Hepatocyte (in vitro differentiated cells): ENCODE measurements around the gene ASB2. TPM values are rescaled to one million over a fixed set of nuclear protein-coding genes. Genes with fewer than 3 reads are reported as not detected.

ENCODE experiments used
- DNase-seq: peaks from one replicate; pipeline ENCODE4 v3.0.0-alpha.2; 2016; ENCODE audit warnings: low spot score
- H2AFZ ChIP-seq: fragments of 200-600 bp; sonication (generic); 2 replicates; pipeline ENCODE4 v1.6.0; 2016; ENCODE audit warnings: antibody characterized with exemption, mild to moderate bottlenecking
- H3K27ac ChIP-seq: fragments of 200-600 bp; sonication (generic); 2 replicates; pipeline ENCODE4 v1.5.1; 2016; ENCODE audit warnings: mild to moderate bottlenecking
- H3K27me3 ChIP-seq: fragments of 200-600 bp; sonication (generic); 2 replicates; pipeline ENCODE4 v1.6.1; 2016
- H3K36me3 ChIP-seq: fragments of 200-600 bp; sonication (generic); replicated peaks from 2 replicates; pipeline ENCODE4 v1.5.1; 2016; ENCODE audit warnings: low read depth; ENCODE audit not compliant: insufficient read depth
- H3K4me1 ChIP-seq: fragments of 200-600 bp; sonication (generic); 2 replicates; pipeline ENCODE4 v1.5.1; 2016; ENCODE audit warnings: mild to moderate bottlenecking, moderate library complexity; ENCODE audit not compliant: insufficient read depth
- H3K4me2 ChIP-seq: fragments of 200-600 bp; sonication (generic); 2 replicates; pipeline ENCODE4 v1.6.0; 2016
- H3K4me3 ChIP-seq: fragments of 200-600 bp; sonication (generic); 2 replicates; pipeline ENCODE4 v1.5.1; 2016; ENCODE audit warnings: mild to moderate bottlenecking
- H3K79me2 ChIP-seq: fragments of 200-600 bp; sonication (generic); 2 replicates; pipeline ENCODE4 v1.6.0; 2017; ENCODE audit warnings: mild to moderate bottlenecking
- H3K9me2 ChIP-seq: fragments of 200-600 bp; sonication (generic); replicated peaks from 2 replicates; pipeline ENCODE4 v1.6.0; 2017; ENCODE audit warnings: mild to moderate bottlenecking; ENCODE audit not compliant: insufficient read depth
- H3K9me3 ChIP-seq: fragments of 200-600 bp; sonication (generic); 2 replicates; pipeline ENCODE4 v1.5.1; 2016; ENCODE audit warnings: low read depth, mild to moderate bottlenecking
- H4K20me1 ChIP-seq: fragments of 200-600 bp; sonication (generic); 2 replicates; pipeline ENCODE4 v1.6.0; 2016; ENCODE audit warnings: mild to moderate bottlenecking; ENCODE audit not compliant: insufficient read depth, poor library complexity, severe bottlenecking
- CTCF ChIP-seq: fragments of 200-600 bp; sonication (generic); IDR thresholded peaks from 2 replicates; pipeline ENCODE4 v1.5.1; 2016; ENCODE audit warnings: antibody characterized with exemption, mild to moderate bottlenecking; ENCODE audit not compliant: poor library complexity
- EZH2 ChIP-seq: fragments of 200-600 bp; sonication (generic); IDR thresholded peaks from 2 replicates; pipeline ENCODE4 v1.6.1; 2016; ENCODE audit warnings: antibody characterized with exemption, mild to moderate bottlenecking, borderline replicate concordance
- EZH2phosphoT487 ChIP-seq: fragments of 200-600 bp; sonication (generic); IDR thresholded peaks from one replicate; pipeline ENCODE4 v1.6.1; 2018; ENCODE audit warnings: antibody characterized with exemption, mild to moderate bottlenecking, low read depth, moderate library complexity; ENCODE audit not compliant: unreplicated experiment, severe bottlenecking
- WGBS: methylation state at CpG from one replicate; pipeline ENCODE4 v1.1.6; 2016; ENCODE audit warnings: low lambda C conversion rate; ENCODE audit errors: missing lambda C conversion rate; 5-methylcytosine and 5-hydroxymethylcytosine counted together
- polyA plus RNA-seq: library from polyadenylated mRNA; unstranded; fragments of >200 nt; fragmentation: Nextera tagmentation; extraction: Ambion mirVana; gene quantifications from 2 replicates; pipeline ENCODE4 v1.2.1, GENCODE V29; 2016
- total RNA-seq: library from RNA; depleted of rRNA; stranded (reverse); fragments of >200 nt; gene quantifications from 2 replicates; pipeline ENCODE4 v1.2.3, GENCODE V29; 2014

ASB2 gene
- total and polyA plus RNA-seq, 2 experiments from 2014 or later = 0.27 to 0.53 TPM

DNA sequence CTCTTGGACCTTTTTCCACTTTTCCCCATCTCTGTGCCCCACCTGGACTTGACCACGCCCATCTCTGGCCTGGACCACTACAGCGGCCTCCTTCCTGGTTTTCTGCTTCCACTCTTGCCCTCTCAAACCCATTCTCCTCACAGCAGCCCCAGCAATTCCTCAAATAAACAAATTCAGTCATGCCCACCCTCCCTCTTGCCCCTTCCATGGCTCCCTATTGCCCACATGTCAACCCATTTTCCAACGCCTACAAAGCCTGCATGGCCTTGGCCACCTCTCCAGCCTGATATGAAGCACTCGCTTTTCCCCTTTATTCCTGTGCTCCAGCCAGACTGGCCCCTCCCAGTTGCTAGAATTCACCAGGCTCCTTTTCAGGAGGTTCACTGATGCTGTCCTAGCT is 43.9 kb upstream of the ASB2 start:
- Histone ChIP-seq H2AFZ (no peak overlapping the region), H3K4me2 (no peak overlapping the region), H3K9me2 (no peaks in the 10 kb centered on the region), H3K36me3 (no peaks in the 10 kb centered on the region), H3K27me3 (no peaks in the 10 kb centered on the region), H3K9me3 (no peaks in the 10 kb centered on the region), H3K27ac (no peak overlapping the region), H3K4me3 (no peak overlapping the region), H3K4me1 (peaks cover 7% of the 10 kb centered on the region), H3K79me2 (no peaks in the 10 kb centered on the region), H4K20me1 (no peaks in the 10 kb centered on the region)
- TF ChIP-seq EZH2phosphoT487 (no peak), CTCF (no peak), EZH2 (no peak)
- no peak for DNase-seq
- 92% methylated on average over 4 of the region's 4 CpGs for WGBS

DNA sequence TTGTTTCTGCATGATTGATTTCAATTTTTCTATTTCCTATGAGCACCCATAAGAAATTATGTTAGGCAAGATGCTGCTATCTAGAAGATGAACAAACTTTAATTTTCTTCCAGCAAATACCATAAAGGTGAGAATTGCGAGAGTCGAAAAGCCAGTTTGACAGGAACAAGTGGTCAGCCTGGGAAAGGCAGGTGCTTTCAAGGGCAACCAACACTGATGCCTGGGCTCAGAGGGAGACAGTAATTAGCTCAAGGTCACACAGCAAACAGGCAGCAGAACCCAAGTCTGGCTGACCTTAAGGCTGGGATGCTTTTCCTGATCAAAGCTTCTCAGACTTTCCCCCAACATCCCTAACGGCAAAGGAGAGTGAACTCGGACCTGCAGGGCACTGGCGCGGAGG is 43.0 kb upstream of the ASB2 start:
- H3K79me2 ChIP-seq = no peaks in the 10 kb centered on the region
- H2AFZ ChIP-seq = no peak overlapping the region
- H3K27me3 ChIP-seq = no peaks in the 10 kb centered on the region
- DNase-seq = no peak
- TF ChIP-seq CTCF (no peak), EZH2 (no peak), EZH2phosphoT487 (no peak)
- H3K9me3 ChIP-seq = no peaks in the 10 kb centered on the region
- no peak overlapping the region for H3K27ac ChIP-seq
- peaks cover 7% of the 10 kb centered on the region for H3K4me1 ChIP-seq
- no peaks in the 10 kb centered on the region for H4K20me1 ChIP-seq
- 75% methylated on average over 6 of the region's 6 CpGs for WGBS
- H3K4me3 ChIP-seq = no peak overlapping the region
- no peaks in the 10 kb centered on the region for H3K9me2 ChIP-seq
- no peaks in the 10 kb centered on the region for H3K36me3 ChIP-seq
- H3K4me2 ChIP-seq = no peak overlapping the region

- no peaks in the 10 kb centered on the region for H4K20me1 ChIP-seq
- DNase-seq = no peak
- no peaks in the 10 kb centered on the region for H3K9me2 ChIP-seq
- H3K27me3 ChIP-seq = no peaks in the 10 kb centered on the region
- H3K4me1 ChIP-seq = peaks cover 7% of the 10 kb centered on the region
- 74% methylated on average over 8 of the region's 8 CpGs for WGBS
- H3K27ac ChIP-seq = no peak overlapping the region
- H3K36me3 ChIP-seq = no peaks in the 10 kb centered on the region
- H2AFZ ChIP-seq = no peak overlapping the region
- H3K4me2 ChIP-seq = no peak overlapping the region
- no peaks in the 10 kb centered on the region for H3K9me3 ChIP-seq
- TF ChIP-seq EZH2 = no peak
- TF ChIP-seq EZH2phosphoT487 = no peak
- no peak overlapping the region for H3K4me3 ChIP-seq
- H3K79me2 ChIP-seq = no peaks in the 10 kb centered on the region
These were observed 41.9 kb upstream of the ASB2 start for GRCh38 chr14:94018308-94018707.

DNA sequence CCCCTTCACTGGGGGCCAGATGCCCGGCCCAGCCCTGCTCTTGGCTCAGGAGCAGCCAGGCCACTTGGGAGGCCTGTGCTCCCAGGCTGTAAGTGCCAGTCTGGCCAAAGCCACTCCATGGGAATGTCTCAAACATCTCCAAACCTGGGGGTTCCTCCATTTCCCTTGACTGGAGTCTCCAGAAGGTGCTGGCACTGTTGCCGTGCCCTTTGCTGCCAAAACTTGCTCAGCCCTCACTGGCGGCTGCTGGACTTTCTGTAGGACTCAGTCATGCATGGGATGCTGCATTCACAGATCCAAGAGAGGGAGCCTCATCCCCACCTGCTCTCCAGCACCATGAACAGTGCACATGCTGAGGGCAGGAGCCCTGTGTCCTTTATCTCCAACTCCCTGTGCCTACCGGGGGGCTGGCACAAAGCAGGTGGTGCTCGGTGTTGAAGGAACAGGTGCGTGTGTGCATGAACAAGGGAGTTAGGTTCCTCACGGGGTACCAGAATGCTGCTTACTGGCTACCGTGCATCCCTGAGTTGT is 40.1 kb upstream of the ASB2 start:
- H2AFZ ChIP-seq = no peak overlapping the region
- H4K20me1 ChIP-seq = no peaks in the 10 kb centered on the region
- H3K27me3 ChIP-seq = no peaks in the 10 kb centered on the region
- no peaks in the 10 kb centered on the region for H3K9me3 ChIP-seq
- DNase-seq = no peak
- H3K4me2 ChIP-seq = no peak overlapping the region
- no peaks in the 10 kb centered on the region for H3K4me1 ChIP-seq
- H3K4me3 ChIP-seq = no peak overlapping the region
- H3K27ac ChIP-seq = no peak overlapping the region
- H3K36me3 ChIP-seq = no peaks in the 10 kb centered on the region
- no peak for TF ChIP-seq EZH2
- no peak for TF ChIP-seq CTCF
- no peak for TF ChIP-seq EZH2phosphoT487
- H3K9me2 ChIP-seq = no peaks in the 10 kb centered on the region
- H3K79me2 ChIP-seq = no peaks in the 10 kb centered on the region
- WGBS = 80% methylated on average over 8 of the region's 8 CpGs
